GM21619 (cell line): ENCODE results near the gene STAB2.

Experiments
- ATAC-seq: cut with Tn5 transposase; IDR thresholded peaks from one replicate; pipeline ENCODE4 v1.9.1; 2021; ENCODE audit not compliant: unreplicated experiment

The STAB2 gene, protein sequence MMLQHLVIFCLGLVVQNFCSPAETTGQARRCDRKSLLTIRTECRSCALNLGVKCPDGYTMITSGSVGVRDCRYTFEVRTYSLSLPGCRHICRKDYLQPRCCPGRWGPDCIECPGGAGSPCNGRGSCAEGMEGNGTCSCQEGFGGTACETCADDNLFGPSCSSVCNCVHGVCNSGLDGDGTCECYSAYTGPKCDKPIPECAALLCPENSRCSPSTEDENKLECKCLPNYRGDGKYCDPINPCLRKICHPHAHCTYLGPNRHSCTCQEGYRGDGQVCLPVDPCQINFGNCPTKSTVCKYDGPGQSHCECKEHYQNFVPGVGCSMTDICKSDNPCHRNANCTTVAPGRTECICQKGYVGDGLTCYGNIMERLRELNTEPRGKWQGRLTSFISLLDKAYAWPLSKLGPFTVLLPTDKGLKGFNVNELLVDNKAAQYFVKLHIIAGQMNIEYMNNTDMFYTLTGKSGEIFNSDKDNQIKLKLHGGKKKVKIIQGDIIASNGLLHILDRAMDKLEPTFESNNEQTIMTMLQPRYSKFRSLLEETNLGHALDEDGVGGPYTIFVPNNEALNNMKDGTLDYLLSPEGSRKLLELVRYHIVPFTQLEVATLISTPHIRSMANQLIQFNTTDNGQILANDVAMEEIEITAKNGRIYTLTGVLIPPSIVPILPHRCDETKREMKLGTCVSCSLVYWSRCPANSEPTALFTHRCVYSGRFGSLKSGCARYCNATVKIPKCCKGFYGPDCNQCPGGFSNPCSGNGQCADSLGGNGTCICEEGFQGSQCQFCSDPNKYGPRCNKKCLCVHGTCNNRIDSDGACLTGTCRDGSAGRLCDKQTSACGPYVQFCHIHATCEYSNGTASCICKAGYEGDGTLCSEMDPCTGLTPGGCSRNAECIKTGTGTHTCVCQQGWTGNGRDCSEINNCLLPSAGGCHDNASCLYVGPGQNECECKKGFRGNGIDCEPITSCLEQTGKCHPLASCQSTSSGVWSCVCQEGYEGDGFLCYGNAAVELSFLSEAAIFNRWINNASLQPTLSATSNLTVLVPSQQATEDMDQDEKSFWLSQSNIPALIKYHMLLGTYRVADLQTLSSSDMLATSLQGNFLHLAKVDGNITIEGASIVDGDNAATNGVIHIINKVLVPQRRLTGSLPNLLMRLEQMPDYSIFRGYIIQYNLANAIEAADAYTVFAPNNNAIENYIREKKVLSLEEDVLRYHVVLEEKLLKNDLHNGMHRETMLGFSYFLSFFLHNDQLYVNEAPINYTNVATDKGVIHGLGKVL (N-terminal part only)

DNA sequence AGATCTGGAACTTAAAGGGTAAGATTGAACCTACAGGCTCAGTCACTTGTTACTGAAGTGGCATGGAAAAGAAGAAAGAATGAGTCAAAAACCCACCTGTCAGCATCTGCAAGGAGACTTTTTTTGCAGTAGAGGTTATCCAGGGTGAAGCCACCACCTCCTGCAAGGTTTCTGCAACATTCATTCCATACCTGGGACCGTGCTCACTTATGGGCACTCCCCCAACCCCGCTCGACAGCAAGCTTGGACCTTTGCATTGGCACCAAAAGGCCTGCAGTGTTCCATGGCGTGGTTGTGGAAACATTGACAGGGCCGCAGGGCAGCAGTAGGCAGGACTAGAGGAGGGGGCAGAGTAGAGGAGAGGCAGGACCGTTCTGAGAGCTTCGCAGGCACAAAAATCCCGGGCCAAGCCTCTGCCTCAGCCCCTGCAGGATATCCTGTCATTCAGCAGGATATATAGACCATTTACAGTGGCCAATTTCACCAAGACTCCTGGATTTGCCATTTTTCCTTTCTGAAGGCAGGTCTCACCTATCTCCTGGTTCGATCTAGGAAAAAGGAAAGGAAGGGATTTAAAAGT, at the start of gene STAB2:
Gene STAB2 (plus strand): TSS at position 483 of the 580 bp plus-strand sequence. CDS start 204 bp downstream, outside the sequence.
- no peak for ATAC-seq

DNA sequence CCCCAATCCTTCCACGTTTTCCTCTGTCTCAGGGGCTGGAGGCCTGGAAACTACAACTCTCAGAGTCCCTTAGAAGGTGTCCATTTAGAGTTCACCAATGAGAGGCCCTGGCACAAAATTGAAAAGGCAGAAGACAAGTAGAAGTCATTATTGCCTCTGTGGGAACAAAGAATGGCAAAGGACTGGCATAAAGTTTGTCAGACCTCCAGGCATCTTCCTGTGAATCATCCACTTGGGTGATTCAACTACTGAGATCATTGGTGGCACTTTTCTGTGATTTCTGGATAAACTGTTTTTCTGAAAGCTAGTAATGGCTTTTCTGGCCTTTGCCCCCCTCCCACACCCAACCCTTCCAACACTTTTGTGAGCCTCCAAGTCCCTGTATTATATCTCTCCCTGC, 48.7 kb upstream of the STAB2 start:
- ATAC-seq: no peak

DNA sequence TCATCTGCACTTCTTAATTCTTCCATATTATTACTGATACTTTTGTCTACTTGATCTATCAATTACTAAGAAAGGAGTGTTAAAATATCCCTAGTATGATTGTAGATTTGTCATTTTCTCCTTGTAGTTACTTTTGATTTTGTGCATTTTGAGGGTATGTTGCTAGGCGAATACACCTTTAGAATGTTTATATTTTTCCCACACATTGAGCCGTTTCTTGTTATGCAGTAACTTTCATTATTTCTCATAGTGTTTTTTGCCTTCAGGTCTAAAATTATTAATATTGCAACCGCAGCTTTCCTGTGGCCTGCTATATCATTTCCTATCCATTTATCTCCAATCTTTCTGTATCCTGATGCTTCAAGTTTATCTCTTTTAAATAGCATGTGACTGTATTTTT, 46.8 kb upstream of the STAB2 start:
- no peak for ATAC-seq

DNA sequence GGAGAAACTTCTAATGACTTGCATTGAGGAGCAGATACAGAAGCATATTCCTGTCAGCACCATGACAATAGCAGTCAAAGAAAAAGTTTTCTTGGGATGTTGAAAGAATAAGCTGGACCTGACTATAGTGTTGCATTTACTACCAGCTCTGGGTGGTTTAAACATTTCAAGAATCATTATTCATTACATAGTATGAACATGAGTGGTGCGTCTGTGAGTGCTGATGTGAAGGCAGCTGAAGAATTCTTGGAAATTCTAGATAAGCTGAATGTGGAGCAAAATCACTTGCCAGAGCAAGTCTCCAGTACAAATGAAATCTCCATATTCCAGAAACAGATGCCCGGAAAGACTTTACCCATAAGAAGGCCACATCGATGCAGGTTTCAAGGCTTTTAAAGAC, 45.0 kb upstream of the STAB2 start:
- ATAC-seq: no peak

- ATAC-seq: no peak
These were observed 40.1 kb upstream of the STAB2 start for GRCh38 chr12:103546959-103547358.

- ATAC-seq: no peak
These were observed 39.7 kb upstream of the STAB2 start for GRCh38 chr12:103547376-103547775.

- no peak for ATAC-seq
These were observed 39.1 kb upstream of the STAB2 start for GRCh38 chr12:103547929-103548328.

GRCh38 chr12:103548622-103549601, 38.2 kb upstream of the STAB2 start:
- peak; percentile 70 for ATAC-seq

GRCh38 chr12:103556890-103557627, 30.0 kb upstream of the STAB2 start:
- no peak for ATAC-seq

GRCh38 chr12:103557628-103558010, 29.5 kb upstream of the STAB2 start:
- ATAC-seq: no peak

DNA sequence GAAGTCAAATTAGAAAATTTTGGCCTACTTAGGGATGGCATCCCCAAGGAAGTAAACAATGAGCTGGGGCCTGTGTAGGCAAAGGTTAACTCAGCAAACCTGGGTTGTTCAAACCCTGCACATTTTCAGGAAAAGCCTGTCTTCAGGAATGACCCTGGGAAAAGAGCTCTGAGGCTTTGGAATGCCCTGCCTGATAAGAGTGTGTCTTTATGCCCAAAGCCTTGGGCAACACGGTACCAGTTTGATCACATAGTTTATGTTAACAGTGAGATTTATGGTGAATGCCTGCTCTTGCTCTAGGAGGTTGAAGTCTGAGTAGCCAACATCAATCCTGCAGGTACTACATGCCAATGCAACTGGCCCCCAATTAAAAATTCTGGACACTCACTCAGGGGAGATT, 28.2 kb upstream of the STAB2 start:
- no peak for ATAC-seq

DNA sequence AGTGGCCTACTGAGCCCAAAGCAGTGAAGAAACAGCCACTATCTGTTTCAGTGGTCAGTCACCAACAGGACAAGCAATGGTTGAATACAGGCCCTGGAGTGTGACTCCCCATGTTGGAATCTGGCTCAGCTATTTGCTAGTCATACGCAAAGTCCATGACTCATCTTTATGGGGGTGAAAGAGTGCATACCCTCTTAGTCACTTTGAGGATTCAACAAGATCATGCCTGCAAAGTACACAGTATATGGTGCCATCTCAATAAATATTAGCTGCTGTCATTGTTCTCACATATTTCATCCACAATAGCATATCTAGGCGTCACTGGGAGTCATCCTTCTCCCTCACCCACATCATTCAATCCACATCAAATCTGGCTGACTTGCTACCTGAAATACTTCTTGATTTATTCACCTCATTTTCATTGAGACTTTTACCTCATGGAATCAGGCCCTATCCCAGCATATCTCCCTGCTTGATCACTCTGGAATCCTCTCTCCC, 26.4 kb upstream of the STAB2 start:
- no peak for ATAC-seq

GRCh38 chr12:103561174-103561573, 25.9 kb upstream of the STAB2 start:
- no peak for ATAC-seq

DNA sequence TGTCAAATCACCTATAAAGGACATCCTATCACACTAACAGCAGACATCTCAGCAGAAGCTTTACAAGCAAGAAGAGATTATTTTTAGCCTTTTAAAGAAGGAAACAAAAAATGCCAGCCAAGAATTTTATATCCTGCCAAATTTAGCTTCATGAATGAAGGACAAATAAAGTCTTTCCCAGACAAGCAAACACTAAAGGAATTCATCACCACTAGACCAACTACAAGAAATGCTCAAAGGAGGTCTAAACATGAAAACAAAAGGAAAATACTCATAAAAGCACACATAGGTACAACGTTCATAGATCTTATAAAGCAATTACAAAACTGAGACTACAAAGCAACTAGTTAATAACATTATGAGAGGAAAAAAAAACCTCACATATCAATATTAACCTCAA, 20.7 kb upstream of the STAB2 start:
- ATAC-seq: no peak

DNA sequence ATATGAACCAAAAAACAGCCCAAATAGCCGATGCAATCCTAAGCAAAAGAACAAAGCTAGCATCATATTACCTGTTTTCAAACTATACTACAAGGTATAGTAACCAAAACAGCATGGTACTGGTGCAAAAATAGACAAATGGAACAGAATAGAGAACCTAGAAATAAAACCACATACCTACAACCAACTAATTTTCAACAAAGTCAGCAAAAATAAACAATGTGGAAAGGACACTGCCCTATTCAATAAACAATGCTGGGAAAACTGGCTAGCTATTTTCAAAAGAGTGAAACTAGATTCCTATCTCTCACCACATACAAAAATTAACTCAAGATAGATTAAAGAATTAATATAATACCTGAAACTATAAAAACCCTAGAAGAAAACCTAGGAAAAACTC, 17.8 kb upstream of the STAB2 start:
- no peak for ATAC-seq

DNA sequence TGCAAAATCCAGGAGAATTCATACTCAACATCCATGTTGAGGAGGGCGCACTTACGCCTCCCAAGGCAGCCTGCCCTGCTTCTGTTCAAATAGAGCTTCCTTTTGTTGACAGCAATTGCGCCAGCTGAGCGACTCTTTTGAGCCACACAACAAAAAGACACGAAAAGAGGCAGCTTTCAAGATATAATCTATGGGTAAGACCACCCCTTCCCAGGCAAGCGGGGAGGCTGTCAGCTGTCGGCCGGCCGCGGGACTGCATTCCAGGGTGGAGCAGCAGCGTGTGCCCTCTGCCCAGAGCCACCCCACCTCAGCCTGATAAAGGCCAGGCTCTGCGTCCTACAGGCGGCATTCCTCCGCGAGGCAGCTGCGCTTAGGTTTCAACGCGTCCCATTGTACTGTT, 15.8 kb upstream of the STAB2 start:
- ATAC-seq: no peak

GRCh38 chr12:103572312-103573045, 14.6 kb upstream of the STAB2 start:
- no peak for ATAC-seq

GRCh38 chr12:103573185-103573584, 13.9 kb upstream of the STAB2 start:
- no peak for ATAC-seq
